ENCODE results near the gene TET2.

The TET2 gene

GRCh38 chr4:105182211-105182610 lies 35.5 kb downstream of the TET2 start:
- DNase-seq = peak in 2 of 4 experiments; percentile 16 to 18

- peak in 2 of 4 experiments; percentile 16 to 23 for DNase-seq
Observed at GRCh38 chr4:105184316-105184980, 37.8 kb downstream of the TET2 start.

GRCh38 chr4:105186701-105187161 lies 40.1 kb downstream of the TET2 start:
- DNase-seq = peak in 3 of 4 experiments; percentile 18 to 63 (median 38)

- no peak for DNase-seq
Observed at GRCh38 chr4:105189855-105190650, 43.4 kb downstream of the TET2 start.

GRCh38 chr4:105191621-105192210 lies 45.0 kb downstream of the TET2 start:
- DNase-seq = peak; percentile 20 to 90 (median 54)

- no peak for DNase-seq
Observed at GRCh38 chr4:105192474-105192873, 45.8 kb downstream of the TET2 start.

- peak in 2 of 4 experiments; percentile 5 to 7 for DNase-seq
Observed at GRCh38 chr4:105192910-105193309, 46.2 kb downstream of the TET2 start.

GRCh38 chr4:105193536-105193935 lies 46.9 kb downstream of the TET2 start:
- DNase-seq = peak in 2 of 4 experiments; percentile 66 to 76

- DNase-seq = no peak
Observed at GRCh38 chr4:105194328-105195231, 47.9 kb downstream of the TET2 start.

GRCh38 chr4:105196523-105197145 lies 50.0 kb downstream of the TET2 start:
- DNase-seq = peak; percentile 57 to 92 (median 76)

GRCh38 chr4:105197777-105198176 lies 51.1 kb downstream of the TET2 start:
- no peak for DNase-seq

GRCh38 chr4:105198541-105198940 lies 51.9 kb downstream of the TET2 start:
- no peak for DNase-seq

- no peak for DNase-seq
Observed at GRCh38 chr4:105206214-105206613, 59.5 kb downstream of the TET2 start.

- no peak for DNase-seq
Observed at GRCh38 chr4:105207386-105207785, 60.7 kb downstream of the TET2 start.

GRCh38 chr4:105208561-105208960 lies 61.9 kb downstream of the TET2 start:
- no peak for DNase-seq

GRCh38 chr4:105210916-105211315 lies 64.2 kb downstream of the TET2 start:
- no peak for DNase-seq

- DNase-seq = no peak
Observed at GRCh38 chr4:105215609-105216313, 69.1 kb downstream of the TET2 start.

GRCh38 chr4:105225500-105225899 lies 78.8 kb downstream of the TET2 start:
- no peak for DNase-seq

GRCh38 chr4:105227054-105227453 lies 80.4 kb downstream of the TET2 start:
- no peak for DNase-seq

- DNase-seq = no peak
Observed at GRCh38 chr4:105230287-105230686, 83.6 kb downstream of the TET2 start.

GRCh38 chr4:105232374-105232773 lies 85.7 kb downstream of the TET2 start:
- DNase-seq = no peak

Data from suppressor macrophage (primary cell).